Measurements from ENCODE around the gene THRB. TPM values are rescaled to one million over a fixed set of nuclear protein-coding genes. Genes with fewer than 3 reads are reported as not detected.

The THRB gene
- polyA plus RNA-seq, 1 of the 3 experiments (the other 2 are of a cell fraction), result 0.02 TPM

DNA sequence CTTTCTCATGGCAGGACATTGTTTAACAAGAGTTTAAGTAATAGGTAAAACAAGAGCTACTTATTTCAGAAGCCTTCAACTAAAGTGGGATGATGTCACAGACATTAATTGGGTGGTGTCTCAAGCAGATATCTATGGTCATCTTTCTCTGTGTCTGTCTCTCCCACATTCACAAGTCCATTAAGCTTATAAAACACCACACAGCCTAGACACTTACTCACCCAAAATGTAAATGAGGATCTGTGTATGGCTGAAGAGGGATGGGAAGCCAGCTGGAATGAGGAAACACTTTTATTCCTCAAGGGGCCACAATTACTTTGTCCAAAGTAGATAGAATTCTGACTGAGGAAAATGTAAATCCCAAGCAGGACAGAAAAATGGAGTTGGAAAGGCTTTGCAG is 183.8 kb downstream of the THRB start (continued):
- TF ChIP-seq, protein P1, sequence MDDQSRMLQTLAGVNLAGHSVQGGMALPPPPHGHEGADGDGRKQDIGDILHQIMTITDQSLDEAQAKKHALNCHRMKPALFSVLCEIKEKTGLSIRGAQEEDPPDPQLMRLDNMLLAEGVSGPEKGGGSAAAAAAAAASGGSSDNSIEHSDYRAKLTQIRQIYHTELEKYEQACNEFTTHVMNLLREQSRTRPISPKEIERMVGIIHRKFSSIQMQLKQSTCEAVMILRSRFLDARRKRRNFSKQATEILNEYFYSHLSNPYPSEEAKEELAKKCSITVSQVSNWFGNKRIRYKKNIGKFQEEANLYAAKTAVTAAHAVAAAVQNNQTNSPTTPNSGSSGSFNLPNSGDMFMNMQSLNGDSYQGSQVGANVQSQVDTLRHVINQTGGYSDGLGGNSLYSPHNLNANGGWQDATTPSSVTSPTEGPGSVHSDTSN (IDR thresholded peaks at IDR 0.05), result no peak
- TF ChIP-seq ELF1 (IDR thresholded peaks at IDR 0.05), result no peak

DNA sequence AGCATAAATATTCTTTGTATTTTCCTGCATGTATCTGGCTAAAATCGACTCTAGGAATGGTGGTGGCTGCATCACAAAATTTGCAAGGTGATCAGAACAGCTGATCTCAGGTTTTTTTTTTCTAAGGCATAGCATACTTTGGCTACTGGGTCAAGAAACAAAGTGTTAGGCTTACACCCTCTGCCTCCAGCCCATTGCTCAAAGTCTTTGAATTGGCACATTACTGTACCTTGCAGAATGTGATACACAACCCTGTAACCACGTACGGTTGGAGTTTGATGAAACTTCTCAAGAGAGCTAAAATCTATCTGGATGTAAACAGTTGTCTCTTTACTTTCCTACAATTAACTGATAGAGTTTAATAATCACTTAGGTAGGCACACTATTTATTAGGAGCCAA is 188.1 kb downstream of the THRB start:
- no peak for DNase-seq
- Histone ChIP-seq H3K9me3 (no peaks in the 10 kb centered on the region), H3K27me3 (ENCODE audit: insufficient read depth) (no peaks in the 10 kb centered on the region), H2AFZ (ENCODE audit: low read depth) (no peak overlapping the region), H3K4me3 (ENCODE audit: low read depth in 2 of 2, low read length in 1 of 2) (no peak overlapping the region), H3K4me1 (ENCODE audit: control insufficient read depth in 1 of 2, insufficient read depth in 2 of 2, low read depth in 1 of 2, low read length in 1 of 2) (peaks cover 0 to 4% of the 10 kb centered on the region in 2 experiments; a peak in 2 of 4 replicates), H3K36me3 (replicated peaks in 1 of 2; ENCODE audit: control insufficient read depth in 1 of 2, insufficient read depth in 2 of 2, low read length in 1 of 2) (no peaks in the 10 kb centered on the region), H3K27ac (ENCODE audit: low read depth in 2 of 2, low read length in 1 of 2) (no peak overlapping the region), H3F3A (replicated peaks; ENCODE audit: insufficient read depth) (peaks cover 6% of the 10 kb centered on the region), H3K4me2 (no peak overlapping the region), H3K9me2 (no peaks in the 10 kb centered on the region), H4K20me1 (ENCODE audit: insufficient read depth) (no peaks in the 10 kb centered on the region), H3K9ac (no peak overlapping the region), H3K79me2 (ENCODE audit: insufficient read depth) (no peaks in the 10 kb centered on the region)
- POLR2A ChIA-PET, result no interaction called here
- TF ChIP-seq TEAD4 (IDR thresholded peaks at IDR 0.05; ENCODE audit: borderline replicate concordance, insufficient read depth) (no peak), CHD2 (IDR thresholded peaks at IDR 0.05; ENCODE audit: low read length, partially characterized antibody) (no peak), FOSL2 (IDR thresholded peaks at IDR 0.05; ENCODE audit: borderline replicate concordance, low read depth) (no peak), GABPA (IDR thresholded peaks at IDR 0.05; ENCODE audit: low read depth) (no peak), SIN3A (IDR thresholded peaks at IDR 0.05; ENCODE audit: borderline replicate concordance, low read depth, low read length) (no peak), MEF2A (IDR thresholded peaks at IDR 0.05; ENCODE audit: borderline replicate concordance, low read depth) (no peak), SMC3 (IDR thresholded peaks at IDR 0.05; ENCODE audit: low read depth, low read length) (no peak)
- TF ChIP-seq, protein P2, sequence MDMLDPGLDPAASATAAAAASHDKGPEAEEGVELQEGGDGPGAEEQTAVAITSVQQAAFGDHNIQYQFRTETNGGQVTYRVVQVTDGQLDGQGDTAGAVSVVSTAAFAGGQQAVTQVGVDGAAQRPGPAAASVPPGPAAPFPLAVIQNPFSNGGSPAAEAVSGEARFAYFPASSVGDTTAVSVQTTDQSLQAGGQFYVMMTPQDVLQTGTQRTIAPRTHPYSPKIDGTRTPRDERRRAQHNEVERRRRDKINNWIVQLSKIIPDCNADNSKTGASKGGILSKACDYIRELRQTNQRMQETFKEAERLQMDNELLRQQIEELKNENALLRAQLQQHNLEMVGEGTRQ (IDR thresholded peaks at IDR 0.05; ENCODE audit: borderline replicate concordance, low read depth, low read length), result no peak
- TF ChIP-seq, protein P3, sequence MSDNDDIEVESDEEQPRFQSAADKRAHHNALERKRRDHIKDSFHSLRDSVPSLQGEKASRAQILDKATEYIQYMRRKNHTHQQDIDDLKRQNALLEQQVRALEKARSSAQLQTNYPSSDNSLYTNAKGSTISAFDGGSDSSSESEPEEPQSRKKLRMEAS (IDR thresholded peaks at IDR 0.05; ENCODE audit: low read depth), result no peak
- WGBS (ENCODE audit: low lambda C conversion rate), result 91% methylated on average over 3 of the region's 3 CpGs
- CTCF ChIA-PET, result interaction anchor here (0.5 to 0.6 kb wide), 2 partner anchors 300 to 418 kb away, joined by 3 read pairs; no protein-coding TSS in a partner anchor

DNA sequence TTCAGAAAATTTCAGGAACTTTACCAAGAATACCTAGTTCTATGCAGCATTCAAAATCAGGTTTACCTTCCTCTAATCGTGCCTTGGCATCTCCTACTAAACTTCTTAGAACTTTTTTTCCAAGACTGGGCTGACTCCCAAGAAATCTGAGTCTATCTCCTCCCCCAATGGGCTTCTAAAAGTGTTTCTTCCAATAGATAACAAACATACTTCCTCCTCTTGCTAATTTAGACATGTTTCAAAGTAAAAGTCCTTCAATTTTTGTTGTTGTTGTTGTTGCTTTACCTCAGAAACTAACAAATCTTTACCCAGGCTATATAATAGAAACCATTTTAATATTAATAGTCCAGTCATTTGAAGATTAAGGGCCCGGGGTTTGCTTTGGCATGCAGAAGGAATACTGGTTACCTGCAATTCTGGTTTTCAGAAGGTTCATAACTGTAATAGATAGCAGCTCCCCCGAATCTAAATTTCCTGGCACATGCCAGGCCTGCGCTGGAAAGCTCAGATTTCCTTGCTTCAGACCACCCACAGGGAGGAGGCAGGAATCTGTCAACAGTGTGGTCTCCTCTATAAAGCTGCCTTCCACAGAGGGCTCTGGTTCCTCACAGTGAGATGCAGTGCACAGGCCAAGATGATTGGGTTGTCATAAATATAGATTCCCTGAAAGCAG is 188.7 kb downstream of the THRB start:
- DNase-seq, result no peak
- H2AFZ ChIP-seq (ENCODE audit: low read depth), result no peak overlapping the region
- no peaks in the 10 kb centered on the region for H3K9me3 ChIP-seq
- peaks cover 0 to 4% of the 10 kb centered on the region in 2 experiments; a peak in 2 of 4 replicates for H3K4me1 ChIP-seq (ENCODE audit: control insufficient read depth in 1 of 2, insufficient read depth in 2 of 2, low read depth in 1 of 2, low read length in 1 of 2)
- no peaks in the 10 kb centered on the region for H3K36me3 ChIP-seq (replicated peaks in 1 of 2; ENCODE audit: control insufficient read depth in 1 of 2, insufficient read depth in 2 of 2, low read length in 1 of 2)
- WGBS (ENCODE audit: low lambda C conversion rate), result 58% methylated on average over 4 of the region's 4 CpGs
- CTCF ChIA-PET, result interaction anchor here (0.6 kb wide), 1 partner anchor 417 kb away, joined by 3 read pairs; no protein-coding TSS in a partner anchor
- no peaks in the 10 kb centered on the region for H3K79me2 ChIP-seq (ENCODE audit: insufficient read depth)
- POLR2A ChIA-PET, result no interaction called here
- 0 out of 2 replicates have a peak, but pooled peaks cover 3% of the 10 kb centered on the region for H3K9me2 ChIP-seq
- H3K4me3 ChIP-seq (ENCODE audit: low read depth in 2 of 2, low read length in 1 of 2), result no peak overlapping the region
- H3K27me3 ChIP-seq (ENCODE audit: insufficient read depth), result no peaks in the 10 kb centered on the region
- H3F3A ChIP-seq (replicated peaks; ENCODE audit: insufficient read depth), result peaks cover 6% of the 10 kb centered on the region
- no peak overlapping the region for H3K4me2 ChIP-seq
- TF ChIP-seq NFIC (IDR thresholded peaks at IDR 0.05; ENCODE audit: borderline replicate concordance) (0 out of 2 replicates have a peak, but pooled peaks have one; percentile 24), ELF1 (IDR thresholded peaks at IDR 0.05) (no peak)
- H3K27ac ChIP-seq (ENCODE audit: low read depth in 2 of 2, low read length in 1 of 2), result no peak overlapping the region; a peak in 1 of 4 replicates
- no peak overlapping the region for H3K9ac ChIP-seq
- H4K20me1 ChIP-seq (ENCODE audit: insufficient read depth), result no peaks in the 10 kb centered on the region
